HG03159 (cell line): Measurements from ENCODE around the gene SLC6A17.

ENCODE experiments used
- ATAC-seq: cut with Tn5 transposase; IDR thresholded peaks from one replicate; pipeline ENCODE4 v1.9.1; 2021; ENCODE audit warnings: mild to moderate bottlenecking, moderate library complexity; ENCODE audit not compliant: unreplicated experiment

The SLC6A17 gene

DNA sequence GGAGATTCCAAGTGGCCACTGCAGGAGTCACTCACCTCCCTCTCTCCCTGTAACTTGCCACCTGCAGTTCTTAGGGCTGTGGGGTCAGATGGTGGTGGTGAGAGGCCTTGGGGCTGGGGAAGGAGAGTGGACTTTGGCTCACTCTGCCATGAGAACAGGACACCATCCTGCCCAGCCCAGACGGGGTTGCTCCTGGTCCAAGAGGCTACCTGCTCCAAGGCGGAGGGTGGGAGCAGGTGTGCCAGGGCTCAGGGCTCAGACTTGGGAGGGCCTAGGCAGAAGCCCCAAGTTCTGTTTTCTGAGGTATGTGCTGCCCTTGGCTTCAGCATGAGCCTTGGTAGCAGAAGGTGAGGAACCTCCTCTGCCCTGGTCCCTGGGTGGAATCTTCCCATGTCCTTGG, 48.5 kb downstream of the SLC6A17 start:
- no peak for ATAC-seq

GRCh38 chr1:110200190-110200589, 49.9 kb downstream of the SLC6A17 start:
- no peak for ATAC-seq

- ATAC-seq = no peak
Observed at GRCh38 chr1:110200666-110201065, 50.4 kb downstream of the SLC6A17 start.

DNA sequence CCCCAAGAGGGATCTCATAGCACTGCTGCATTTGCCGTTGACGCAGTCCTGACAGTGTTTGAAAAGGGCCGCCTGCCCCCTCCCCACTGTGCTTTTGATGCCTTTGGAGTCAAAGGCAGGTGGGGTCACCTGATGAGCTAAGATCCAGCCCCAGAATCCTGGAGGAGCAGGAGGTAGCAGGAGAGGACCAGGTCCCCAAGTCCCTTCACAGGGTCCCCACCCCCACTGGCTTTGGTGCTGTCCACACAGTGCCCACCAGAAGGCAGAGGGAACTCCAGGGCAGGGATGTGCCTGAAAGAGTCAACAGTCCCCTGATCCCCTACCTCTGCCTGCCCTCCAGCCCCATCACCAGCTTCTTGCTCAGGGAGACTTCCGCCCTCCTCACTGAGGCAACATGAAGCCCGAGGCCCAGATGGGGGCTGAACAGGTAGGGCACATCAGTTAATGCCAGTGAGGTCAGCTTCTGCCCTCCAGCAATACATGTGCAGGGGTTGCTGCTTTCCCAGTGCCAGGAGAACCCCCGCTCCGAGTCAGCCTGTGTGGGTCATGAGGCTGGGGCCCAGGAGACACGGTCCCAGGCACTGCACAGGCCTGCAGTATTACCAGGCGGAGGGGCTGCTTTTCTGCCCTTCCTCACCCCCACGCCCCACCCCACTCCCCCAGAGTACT, 51.0 kb downstream of the SLC6A17 start:
- no peak for ATAC-seq

DNA sequence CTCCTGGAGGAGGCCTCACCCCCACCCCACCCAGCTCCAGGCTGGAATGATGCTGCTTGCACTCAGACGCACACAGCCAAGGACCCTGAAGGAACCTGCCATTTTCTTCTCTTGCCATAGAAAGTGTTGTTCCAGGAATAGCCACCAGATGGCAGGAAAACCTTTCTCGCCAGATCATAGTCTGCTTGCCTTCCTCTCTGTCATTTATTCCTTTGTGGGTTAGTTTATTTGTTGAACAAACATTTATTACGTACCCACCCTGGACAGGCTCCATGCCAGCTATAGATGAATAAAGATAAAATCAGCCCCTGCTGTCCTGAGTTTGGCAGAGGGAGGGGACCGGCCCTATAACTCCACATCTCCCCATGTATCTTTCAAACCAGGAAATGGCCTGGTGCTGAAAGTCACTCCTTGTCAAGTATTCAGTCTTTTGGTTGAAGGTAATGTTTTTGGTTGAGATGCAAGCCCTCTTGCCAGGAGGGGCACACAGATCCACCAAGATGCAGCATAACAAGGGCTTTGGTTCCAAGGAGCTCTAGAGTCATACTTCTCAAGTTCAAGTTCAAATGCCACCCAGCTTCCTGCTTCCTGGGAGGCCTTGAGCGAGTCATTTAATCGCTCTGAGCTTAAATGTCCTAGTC, 52.8 kb downstream of the SLC6A17 start:
- ATAC-seq = no peak

DNA sequence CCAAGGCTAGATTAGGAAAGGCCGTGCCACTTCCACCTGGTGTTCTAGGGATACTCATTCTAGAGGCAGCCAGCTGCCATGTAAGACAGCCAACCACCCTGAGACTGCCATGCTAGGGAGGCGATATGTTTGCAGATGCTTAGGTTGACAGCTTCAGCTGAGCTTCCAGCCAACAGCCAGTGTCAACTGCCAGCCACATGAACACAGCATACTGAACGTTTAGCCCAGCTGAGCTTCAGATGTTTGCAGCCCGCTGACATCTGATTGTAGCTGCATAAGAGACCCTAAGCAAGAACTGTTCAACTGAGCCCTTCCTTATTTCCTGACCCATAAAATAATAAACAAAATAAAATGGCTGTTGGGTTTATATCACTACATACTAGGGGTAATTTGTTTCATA, 54.9 kb downstream of the SLC6A17 start:
- ATAC-seq = no peak

- ATAC-seq = no peak
Observed at GRCh38 chr1:110205591-110206155, 55.4 kb downstream of the SLC6A17 start.

DNA sequence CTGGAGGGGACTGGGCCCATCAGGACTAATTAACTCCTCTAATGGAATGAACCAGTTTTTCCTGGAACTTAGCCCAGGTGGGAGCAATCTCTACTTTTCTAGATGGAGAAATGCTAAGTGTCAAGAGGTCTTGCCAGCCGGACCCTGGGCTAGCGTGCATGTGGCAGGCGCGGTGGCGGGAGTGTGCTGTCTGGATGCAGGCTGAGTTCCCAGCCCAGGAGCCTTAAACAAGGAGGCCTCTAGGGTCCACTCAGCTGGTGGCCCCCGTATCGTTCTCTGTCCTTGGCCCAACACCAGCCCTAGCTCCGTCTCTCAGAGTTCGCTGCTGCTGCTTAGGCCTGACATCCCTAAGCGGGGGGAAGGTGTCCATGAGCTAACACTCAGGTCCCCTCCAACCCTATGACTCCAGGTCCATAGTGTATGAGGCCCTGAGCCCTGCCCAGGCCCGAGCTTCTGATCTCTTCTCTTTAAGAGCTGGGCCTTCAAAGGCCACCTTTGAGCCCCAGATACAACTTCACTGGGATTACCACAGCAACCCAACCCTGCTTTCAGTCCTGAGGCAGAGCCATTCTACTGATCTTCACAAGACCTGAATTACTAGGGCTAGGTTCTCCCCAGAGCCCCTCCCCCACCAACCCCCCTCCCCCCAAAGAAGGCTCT, 56.1 kb downstream of the SLC6A17 start:
- no peak for ATAC-seq

- no peak for ATAC-seq
Observed at GRCh38 chr1:110207831-110208230, 57.5 kb downstream of the SLC6A17 start.

GRCh38 chr1:110208916-110209645, 58.8 kb downstream of the SLC6A17 start:
- no peak for ATAC-seq

- ATAC-seq = peak; percentile 79
Observed at GRCh38 chr1:110209715-110210603, 59.7 kb downstream of the SLC6A17 start, which contains the start of gene KCNC4. KCNC4 (plus strand) TSS chr1:110210314; CDS start chr1:110211500, 1,186 bp downstream.

DNA sequence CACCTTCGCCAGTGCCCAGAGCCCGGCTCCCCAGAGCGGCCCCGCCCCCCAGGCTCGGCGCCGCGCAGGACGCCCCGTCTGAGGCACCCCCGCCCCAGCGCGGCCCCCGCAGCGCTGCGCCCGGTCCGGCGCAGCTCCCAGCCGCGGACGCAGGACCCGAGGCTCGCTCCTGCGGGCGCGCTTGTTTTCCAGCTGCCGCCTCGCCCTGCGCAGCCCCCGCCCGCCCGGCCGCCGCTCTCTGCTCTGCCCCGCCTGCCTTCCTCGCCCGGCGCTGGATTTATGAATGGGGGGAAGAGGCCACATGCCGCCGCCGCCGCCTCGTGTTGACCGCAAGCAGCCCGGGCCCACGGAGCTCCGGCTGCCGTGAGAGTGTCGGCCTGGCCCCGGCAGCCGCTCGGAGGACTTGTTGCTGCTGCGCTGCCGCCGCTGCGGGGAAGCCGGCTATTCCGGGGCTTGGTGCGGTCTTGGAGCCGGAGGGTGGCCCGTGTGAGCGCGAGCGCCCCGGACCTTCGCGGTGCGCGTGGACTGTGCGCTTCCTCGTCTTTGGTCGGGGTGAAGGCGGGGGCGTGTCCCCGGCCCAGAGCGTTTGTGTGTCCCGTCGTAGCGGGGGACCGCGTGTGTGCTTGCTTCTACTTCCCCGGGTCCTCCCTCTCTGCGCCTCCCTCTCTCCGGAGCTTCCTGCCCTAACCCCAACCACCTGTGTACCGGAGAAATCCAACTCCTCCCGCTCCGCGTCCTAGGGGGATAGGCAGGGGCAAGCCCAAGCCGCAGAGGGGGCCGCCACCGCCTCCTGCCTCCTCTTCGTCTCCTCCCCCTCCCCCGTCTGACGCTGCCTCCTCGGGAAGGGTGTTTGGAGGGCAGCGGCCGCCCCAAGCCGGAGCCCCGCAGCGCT, 60.6 kb downstream of the SLC6A17 start:
- ATAC-seq = peak; percentile 18

- no peak for ATAC-seq
Observed at GRCh38 chr1:110211496-110212168, 61.3 kb downstream of the SLC6A17 start.

DNA sequence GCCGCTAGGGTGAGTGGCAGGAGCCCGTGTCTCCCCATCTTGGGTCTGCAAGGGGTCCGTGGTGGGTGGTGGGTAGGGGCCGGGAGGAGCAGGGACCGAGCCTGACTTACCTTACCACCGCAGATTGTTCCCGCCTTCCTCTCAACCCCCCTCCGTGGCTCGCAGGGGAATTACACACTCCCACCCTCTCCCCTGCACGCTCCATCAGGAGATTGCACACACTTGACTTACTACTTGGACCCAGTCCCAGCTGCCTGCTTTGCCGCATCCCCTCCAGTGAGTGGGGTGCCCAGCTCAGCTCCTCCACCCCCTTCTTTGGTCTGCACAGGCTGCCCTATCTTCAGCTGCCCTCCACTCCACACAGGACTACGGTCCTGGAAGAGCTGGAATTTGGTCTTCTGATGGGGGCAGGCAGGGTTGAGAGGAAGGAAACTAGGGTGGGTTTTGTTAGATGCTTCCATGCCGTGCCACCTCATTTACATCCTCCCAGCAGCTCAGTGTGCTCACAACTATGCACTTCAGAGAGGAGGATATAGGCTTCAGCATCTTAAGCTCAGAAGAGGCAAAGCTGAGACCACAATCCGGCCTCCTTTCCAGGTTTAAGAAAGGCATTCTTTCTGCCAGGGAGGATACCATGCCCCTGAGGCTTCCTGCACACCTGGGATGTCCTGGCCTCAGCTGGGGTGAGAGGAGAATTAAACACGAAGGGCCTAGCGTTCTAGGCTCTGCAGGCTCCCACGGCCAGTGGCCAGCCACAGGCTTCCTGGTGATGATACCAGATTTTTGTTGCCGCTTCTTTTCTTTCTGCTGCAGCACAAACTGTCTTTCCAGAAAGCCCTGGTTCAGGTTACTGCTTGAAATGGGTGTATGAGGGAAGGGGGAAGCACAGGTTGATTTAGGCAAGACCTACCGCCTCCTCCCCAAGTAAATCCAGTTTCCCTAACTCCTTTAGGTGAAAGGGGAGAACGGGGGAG, 62.2 kb downstream of the SLC6A17 start:
- no peak for ATAC-seq

- no peak for ATAC-seq
Observed at GRCh38 chr1:110213143-110213540, 62.8 kb downstream of the SLC6A17 start.

GRCh38 chr1:110214454-110215404, 64.4 kb downstream of the SLC6A17 start:
- no peak for ATAC-seq
